SU-DHL-6 (cell line): ENCODE data around the gene MPV17L.

ENCODE experiments used
- CTCF ChIP-seq: fragments of 200-600 bp; sonication (generic); IDR thresholded peaks from one replicate; pipeline ENCODE4 v1.5.1; 2017; ENCODE audit warnings: antibody characterized with exemption, mild to moderate bottlenecking, low read length, moderate library complexity; ENCODE audit not compliant: insufficient read depth, poor library complexity, severe bottlenecking
- EZH2phosphoT487 ChIP-seq: fragments of 200-600 bp; sonication (generic), shearing (Covaris generic); conservative IDR thresholded peaks from 2 replicates; pipeline ENCODE4 v1.6.1; 2018; ENCODE audit warnings: mild to moderate bottlenecking, antibody characterized with exemption, low read length, moderate library complexity, mixed read lengths

DNA sequence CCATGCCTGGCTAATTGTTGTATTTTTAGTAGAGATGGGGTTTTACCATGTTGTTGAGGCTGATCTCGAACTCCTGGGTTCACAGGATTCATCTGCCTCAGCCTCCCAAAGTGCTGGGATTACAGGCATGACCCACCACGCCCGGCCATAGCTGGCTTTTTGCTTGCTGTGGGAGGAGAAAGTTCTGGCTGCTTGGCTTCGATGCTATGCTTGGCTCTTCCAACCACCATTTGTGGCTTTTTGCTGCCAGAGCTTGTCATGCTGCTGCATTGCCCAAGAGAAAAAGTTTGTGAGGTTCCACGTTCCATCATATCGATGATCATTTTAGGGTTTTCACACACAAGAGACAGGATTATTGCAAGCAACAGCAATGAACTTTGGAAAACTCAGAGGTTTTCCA is 55.1 kb downstream of the MPV17L start:
- TF ChIP-seq CTCF (no peak), EZH2phosphoT487 (no peak)
